ENCODE data around the gene EIF3D. TPM values are rescaled to one million over a fixed set of nuclear protein-coding genes. Genes with fewer than 3 reads are reported as not detected.

The EIF3D gene
- total RNA-seq, 1 donor from 2014 or later = 1,330 TPM

DNA sequence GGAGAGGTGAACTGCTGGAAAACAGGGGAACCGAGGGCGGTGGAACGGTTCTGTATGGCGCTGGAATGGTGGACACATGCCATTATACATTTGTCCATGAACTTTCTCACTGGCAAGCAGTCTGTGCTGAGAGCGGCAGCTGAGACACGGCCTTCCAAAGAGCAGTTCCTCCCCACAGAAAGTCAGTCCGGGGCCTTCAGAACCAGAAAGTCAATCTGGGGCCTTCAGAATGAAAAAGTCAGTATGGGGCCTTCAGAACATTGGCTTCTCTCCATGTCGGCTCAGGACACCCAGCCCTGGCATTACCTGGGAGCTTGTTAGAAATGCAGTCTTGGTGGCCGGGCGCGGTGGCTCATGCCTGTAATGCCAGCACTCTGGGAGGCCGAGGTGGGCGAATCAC is 56.3 kb downstream of the EIF3D start:
- H3K27me3 ChIP-seq (ENCODE audit: control insufficient read depth, insufficient read depth, low read length) = no peaks in the 10 kb centered on the region
- TF ChIP-seq CTCF (IDR thresholded peaks at IDR 0.05; ENCODE audit: insufficient read depth, low read length, severe bottlenecking) = no peak
- DNase-seq (ENCODE audit: low read depth) = no peak
- H3K36me3 ChIP-seq (ENCODE audit: control insufficient read depth, insufficient read depth, low read length) = peaks cover 19% of the 10 kb centered on the region
- H3K4me3 ChIP-seq (ENCODE audit: low read depth, low read length) = no peak overlapping the region
- FAIRE-seq = no peak

DNA sequence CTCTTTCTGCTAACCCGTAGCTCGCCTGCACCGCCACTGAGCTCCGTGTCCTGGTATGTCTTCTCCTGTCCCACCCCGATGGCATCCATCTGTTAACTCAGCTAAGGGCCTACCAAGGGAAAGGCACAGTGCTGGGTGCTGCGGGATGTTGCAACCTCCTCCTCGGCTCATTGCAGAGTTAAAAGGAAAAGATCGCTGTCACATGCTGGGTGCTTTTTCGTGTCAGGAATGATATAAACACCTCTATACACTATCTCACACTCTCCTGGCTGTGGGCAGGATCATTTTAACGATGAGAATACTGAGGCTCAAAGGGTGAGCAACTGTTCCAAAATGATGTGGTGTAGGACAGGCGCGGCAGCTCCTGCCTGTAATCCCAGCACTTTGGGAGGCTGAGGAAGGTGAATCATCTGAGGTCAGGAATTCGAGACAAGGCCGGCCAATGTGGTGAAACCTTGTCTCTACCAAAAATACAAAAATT is 57.6 kb downstream of the EIF3D start:
- Histone ChIP-seq H3K36me3 (ENCODE audit: control insufficient read depth, insufficient read depth, low read length) (peaks cover 15% of the 10 kb centered on the region), H3K27me3 (ENCODE audit: control insufficient read depth, insufficient read depth, low read length) (no peaks in the 10 kb centered on the region), H3K4me3 (ENCODE audit: low read depth, low read length) (no peak overlapping the region)
- DNase-seq (ENCODE audit: low read depth) (peak; percentile 71), FAIRE-seq (peak; percentile 75)
- no peak for TF ChIP-seq CTCF (IDR thresholded peaks at IDR 0.05; ENCODE audit: insufficient read depth, low read length, severe bottlenecking)

DNA sequence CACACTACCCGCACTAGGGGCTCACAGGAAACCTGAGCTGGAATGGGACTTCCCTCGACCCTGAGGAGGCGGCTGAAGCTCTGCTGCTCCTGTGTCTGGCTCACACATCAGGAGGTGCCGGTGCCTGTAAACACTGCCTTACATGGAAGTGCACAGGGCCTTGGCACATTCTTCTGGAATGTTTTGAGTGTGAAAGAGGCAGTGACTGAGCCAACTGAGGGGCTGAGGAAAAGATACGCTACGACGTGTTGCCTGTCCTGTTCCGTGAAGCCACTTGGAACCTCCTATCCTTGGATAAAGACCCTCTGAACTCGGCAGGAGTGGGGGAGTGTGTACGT is 58.0 kb downstream of the EIF3D start:
- Histone ChIP-seq H3K27me3 (ENCODE audit: control insufficient read depth, insufficient read depth, low read length) (no peaks in the 10 kb centered on the region), H3K4me3 (ENCODE audit: low read depth, low read length) (no peak overlapping the region), H3K36me3 (ENCODE audit: control insufficient read depth, insufficient read depth, low read length) (peaks cover 15% of the 10 kb centered on the region)
- DNase-seq (ENCODE audit: low read depth) (no peak), FAIRE-seq (no peak)
- no peak for TF ChIP-seq CTCF (IDR thresholded peaks at IDR 0.05; ENCODE audit: insufficient read depth, low read length, severe bottlenecking)

DNA sequence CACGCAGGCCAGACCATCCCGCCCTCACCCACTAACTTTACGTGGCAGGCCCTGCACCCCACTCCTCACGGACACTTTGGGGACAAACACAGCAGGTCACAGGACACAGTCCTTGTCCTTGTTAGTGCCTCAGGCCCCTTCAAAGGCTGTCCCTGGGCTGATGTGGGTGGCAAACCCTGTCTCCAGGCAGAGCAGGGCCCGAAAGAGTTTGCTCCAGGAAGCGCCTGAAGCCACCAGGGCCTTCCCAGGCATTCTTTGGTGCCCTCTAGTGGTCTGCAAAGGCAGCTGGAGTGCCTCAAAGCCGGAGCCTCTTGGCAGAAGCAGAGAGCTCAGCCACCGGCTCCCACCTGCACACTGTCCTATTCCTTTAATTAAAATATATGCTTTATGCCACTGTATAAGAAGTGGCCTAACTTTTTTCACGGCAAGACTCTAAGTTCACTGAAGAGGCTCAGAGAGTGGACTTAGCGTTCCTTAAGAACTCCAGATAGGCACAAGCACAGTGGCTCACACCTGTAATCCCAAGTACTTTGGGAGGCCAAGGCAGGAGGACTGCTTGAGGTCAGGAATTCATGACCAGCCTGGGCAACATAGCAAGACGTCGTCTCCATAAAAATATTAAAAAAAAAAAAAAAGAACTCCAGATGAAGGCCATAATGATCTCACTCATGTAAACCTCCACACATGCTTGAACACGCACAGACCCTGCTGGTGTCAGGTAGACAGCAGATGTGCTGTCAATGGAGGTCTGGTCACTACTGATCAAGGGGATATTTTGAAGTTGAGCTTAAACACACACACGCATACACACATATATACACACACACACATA is 58.6 kb downstream of the EIF3D start:
- peak; percentile 98 for TF ChIP-seq CTCF (IDR thresholded peaks at IDR 0.05; ENCODE audit: insufficient read depth, low read length, severe bottlenecking)
- DNase-seq (ENCODE audit: low read depth) (peak; percentile 94), FAIRE-seq (peak; percentile 28)
- H3K27me3 ChIP-seq (ENCODE audit: control insufficient read depth, insufficient read depth, low read length) = no peaks in the 10 kb centered on the region
- H3K4me3 ChIP-seq (ENCODE audit: low read depth, low read length) = no peak overlapping the region
- H3K36me3 ChIP-seq (ENCODE audit: control insufficient read depth, insufficient read depth, low read length) = peaks cover 9% of the 10 kb centered on the region

GRCh38 chr22:36469094-36469710 is 59.8 kb downstream of the EIF3D start:
- peaks cover 5% of the 10 kb centered on the region for H3K36me3 ChIP-seq (ENCODE audit: control insufficient read depth, insufficient read depth, low read length)
- peak; percentile 52 for FAIRE-seq
- DNase-seq (ENCODE audit: low read depth) = no peak
- no peak overlapping the region for H3K4me3 ChIP-seq (ENCODE audit: low read depth, low read length)
- H3K27me3 ChIP-seq (ENCODE audit: control insufficient read depth, insufficient read depth, low read length) = no peaks in the 10 kb centered on the region
- TF ChIP-seq CTCF (IDR thresholded peaks at IDR 0.05; ENCODE audit: insufficient read depth, low read length, severe bottlenecking) = no peak
